Stomach (tissue), 9 donors: ENCODE measurements around the gene EIF5B. TPM values are rescaled to one million over a fixed set of nuclear protein-coding genes. Genes with fewer than 3 reads are reported as not detected.
"Not testable (repeated sequence)": the region's sequence is repeated elsewhere in the genome, so short reads cannot be mapped to it uniquely, and the experiment has no call there.

Experiments
- DNase-seq, 2 donors: peaks; one replicate each; pipeline versions ENCODE4 v3.0.0 to v3.0.0-alpha.2; 2013 to 2019
- H3K27ac ChIP-seq, 5 donors: fragments of 200-600 bp in 4 of 5; sonication (generic) in 4 of 5; one replicate each; pipeline ENCODE4 v1.5.1; 2013 to 2019; ENCODE audit warnings: mild to moderate bottlenecking in 1 of 5, moderate library complexity in 1 of 5
- H3K27me3 ChIP-seq, 3 donors: fragments of 200-600 bp; sonication (generic); one replicate each; pipeline ENCODE4 v1.5.1; 2017 to 2019; ENCODE audit warnings: mixed run types in 1 of 3
- H3K36me3 ChIP-seq, 4 donors: fragments of 200-600 bp; sonication (generic); 1 replicate in 3 of 4; 2 replicates in 1 of 4; pipeline ENCODE4 v1.5.1; 2016 to 2019
- H3K4me1 ChIP-seq, 4 donors: fragments of 200-600 bp; sonication (generic); one replicate each; pipeline ENCODE4 v1.5.1; 2016 to 2019
- H3K4me3 ChIP-seq, 4 donors: fragments of 200-600 bp; sonication (generic) in 3 of 4; one replicate each; pipeline ENCODE4 v1.5.1; 2016 to 2019; ENCODE audit warnings: mild to moderate bottlenecking in 1 of 4
- H3K9me3 ChIP-seq, 4 donors: fragments of 200-600 bp; sonication (generic); one replicate each; pipeline ENCODE4 v1.5.1; 2016 to 2019
- EP300 ChIP-seq: sonication (generic); formaldehyde crosslinking; IDR thresholded peaks from one replicate; pipeline ENCODE4 v1.6.1; 2017; ENCODE audit warnings: antibody characterized with exemption
- POLR2A ChIP-seq, 4 donors: fragments of 450-650 bp; IDR thresholded peaks; one replicate each; pipeline ENCODE4 v1.6.1; 2016; ENCODE audit warnings: antibody characterized with exemption in 4 of 4, control low read depth in 2 of 4, mild to moderate bottlenecking in 1 of 4, moderate library complexity in 1 of 4
- POLR2AphosphoS5 ChIP-seq, 3 donors: sonication (generic); formaldehyde crosslinking; IDR thresholded peaks; one replicate each; pipeline ENCODE4 v1.6.1; 2016; ENCODE audit warnings: antibody characterized with exemption in 3 of 3
- WGBS, 5 donors: extraction: QIAGEN DNeasy Blood & Tissue Kit in 3 of 5; methylation state at CpG; one replicate each; pipeline versions ENCODE4 v1.1.5 to v1.1.7; 2013 to 2018; 5-methylcytosine and 5-hydroxymethylcytosine counted together
- intact Hi-C: fragments of 100-400 bp; cut with DNase I; formaldehyde crosslinking; loops from one replicate; pipeline ENCODE4 v1.15.1; 2023; ENCODE audit warnings: low total_unique reads
- polyA plus RNA-seq, 3 donors: library from polyadenylated mRNA; stranded (reverse); fragments of 200-250 nt; gene quantifications; one replicate each; pipeline ENCODE4 v1.2.3, GENCODE V29; 2013
- total RNA-seq, 5 donors: library from RNA; depleted of rRNA; stranded (reverse); fragments of >200 nt; gene quantifications; one replicate each; pipeline versions ENCODE4 v1.1.0 to v1.2.3, GENCODE V29; 2014 to 2016
- TF ChIP-seq, protein P1 (sequence below), 7 experiments: fragments of 450-650 bp in 4 of 7; fragments of 200-600 bp in 3 of 7; sonication (generic) in 3 of 7; IDR thresholded peaks; one replicate each; pipeline ENCODE4 v1.5.1; 2016 to 2019; ENCODE audit warnings: antibody characterized with exemption in 7 of 7, control low read depth in 2 of 7, mild to moderate bottlenecking in 1 of 7
- donor health status: healthy with polysubstance abuse.
- donor health status: Bipolar disorder and iron deficiency.
- donor health status: healthy.

EIF5B gene
- total and polyA plus RNA-seq, 8 donors: 22.3 to 518 (median 45.1) TPM

DNA sequence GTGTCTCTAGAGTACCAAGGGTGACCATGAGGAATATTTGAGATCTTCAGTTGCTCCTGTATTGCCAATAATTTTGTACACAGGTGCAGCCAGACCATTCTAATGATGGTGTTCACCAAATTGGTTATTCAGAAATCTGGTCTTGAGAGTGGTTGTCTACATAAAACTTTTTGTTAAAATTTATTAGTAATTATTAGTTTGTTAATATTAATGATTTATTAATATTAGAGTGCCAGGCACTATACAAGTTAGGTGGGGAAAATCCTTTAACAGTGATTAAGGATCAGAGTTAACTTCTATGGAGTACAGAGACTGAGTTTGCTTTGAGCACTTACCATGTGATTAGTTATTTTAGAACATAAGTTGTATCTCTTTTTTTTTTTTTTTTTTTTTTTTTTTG, 9.0 kb downstream of the EIF5B start:
- TF ChIP-seq POLR2A (IDR thresholded peaks at IDR 0.05): no peak
- TF ChIP-seq EP300: no peak
- no peak for TF ChIP-seq POLR2AphosphoS5 (IDR thresholded peaks at IDR 0.05)
- TF ChIP-seq, protein P1, sequence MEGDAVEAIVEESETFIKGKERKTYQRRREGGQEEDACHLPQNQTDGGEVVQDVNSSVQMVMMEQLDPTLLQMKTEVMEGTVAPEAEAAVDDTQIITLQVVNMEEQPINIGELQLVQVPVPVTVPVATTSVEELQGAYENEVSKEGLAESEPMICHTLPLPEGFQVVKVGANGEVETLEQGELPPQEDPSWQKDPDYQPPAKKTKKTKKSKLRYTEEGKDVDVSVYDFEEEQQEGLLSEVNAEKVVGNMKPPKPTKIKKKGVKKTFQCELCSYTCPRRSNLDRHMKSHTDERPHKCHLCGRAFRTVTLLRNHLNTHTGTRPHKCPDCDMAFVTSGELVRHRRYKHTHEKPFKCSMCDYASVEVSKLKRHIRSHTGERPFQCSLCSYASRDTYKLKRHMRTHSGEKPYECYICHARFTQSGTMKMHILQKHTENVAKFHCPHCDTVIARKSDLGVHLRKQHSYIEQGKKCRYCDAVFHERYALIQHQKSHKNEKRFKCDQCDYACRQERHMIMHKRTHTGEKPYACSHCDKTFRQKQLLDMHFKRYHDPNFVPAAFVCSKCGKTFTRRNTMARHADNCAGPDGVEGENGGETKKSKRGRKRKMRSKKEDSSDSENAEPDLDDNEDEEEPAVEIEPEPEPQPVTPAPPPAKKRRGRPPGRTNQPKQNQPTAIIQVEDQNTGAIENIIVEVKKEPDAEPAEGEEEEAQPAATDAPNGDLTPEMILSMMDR (IDR thresholded peaks at IDR 0.05): no peak
- intact Hi-C loops: no loop called here
- H3K4me1 ChIP-seq: peaks cover 0 to 36% (median 9%) of the 10 kb centered on the region in 4 donors
- H3K27ac ChIP-seq: no peak overlapping the region
- no peak for DNase-seq
- H3K4me3 ChIP-seq: no peak overlapping the region
- H3K9me3 ChIP-seq: no peaks in the 10 kb centered on the region
- H3K36me3 ChIP-seq: no peaks in the 10 kb centered on the region
- no peaks in the 10 kb centered on the region for H3K27me3 ChIP-seq

DNA sequence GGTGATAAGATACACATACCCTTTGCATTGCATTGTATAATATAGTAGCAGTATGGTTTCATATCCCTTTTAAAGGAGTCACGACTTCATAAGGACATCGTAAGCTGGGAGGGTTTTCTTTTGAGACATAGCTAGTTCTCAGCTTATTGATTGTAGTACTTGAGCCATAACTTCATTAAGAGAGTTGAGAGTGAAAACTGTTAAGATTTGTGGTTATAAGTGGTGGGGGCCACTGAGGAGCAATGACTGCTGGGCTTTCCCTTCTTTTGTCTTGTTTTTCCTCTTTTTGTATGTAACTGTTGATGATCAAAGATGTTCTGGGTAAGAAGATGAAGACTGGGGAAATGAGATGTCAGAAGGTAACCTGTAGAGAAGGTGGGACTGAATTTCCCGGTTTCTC, 11.0 kb downstream of the EIF5B start:
- intact Hi-C loops: no loop called here
- Histone ChIP-seq H3K4me3 (no peak overlapping the region), H3K9me3 (no peaks in the 10 kb centered on the region), H3K36me3 (no peaks in the 10 kb centered on the region), H3K27ac (no peak overlapping the region), H3K4me1 (peaks cover 0 to 33% (median 9%) of the 10 kb centered on the region in 4 donors), H3K27me3 (no peaks in the 10 kb centered on the region)
- 70 to 91% (median 78%) methylated on average over 3 of the region's 3 CpGs for whole genome bisulfite sequencing, 5 donors
- TF ChIP-seq, protein P1 (IDR thresholded peaks at IDR 0.05): no peak
- TF ChIP-seq EP300: no peak
- TF ChIP-seq POLR2A (IDR thresholded peaks at IDR 0.05): no peak
- no peak for TF ChIP-seq POLR2AphosphoS5 (IDR thresholded peaks at IDR 0.05)
- DNase-seq: no peak

- Histone ChIP-seq H3K4me1 (peaks cover 0 to 37% (median 9%) of the 10 kb centered on the region in 4 donors), H3K36me3 (no peaks in the 10 kb centered on the region), H3K27ac (no peak overlapping the region), H3K4me3 (no peak overlapping the region), H3K27me3 (no peaks in the 10 kb centered on the region), H3K9me3 (no peaks in the 10 kb centered on the region)
- DNase-seq: no peak
- no peak for TF ChIP-seq POLR2AphosphoS5 (IDR thresholded peaks at IDR 0.05)
- TF ChIP-seq, protein P1 (IDR thresholded peaks at IDR 0.05): no peak
- no peak for TF ChIP-seq POLR2A (IDR thresholded peaks at IDR 0.05)
- TF ChIP-seq EP300: no peak
- intact Hi-C loops: no loop called here
These were observed 13.0 kb downstream of the EIF5B start for GRCh38 chr2:99350194-99350593.

DNA sequence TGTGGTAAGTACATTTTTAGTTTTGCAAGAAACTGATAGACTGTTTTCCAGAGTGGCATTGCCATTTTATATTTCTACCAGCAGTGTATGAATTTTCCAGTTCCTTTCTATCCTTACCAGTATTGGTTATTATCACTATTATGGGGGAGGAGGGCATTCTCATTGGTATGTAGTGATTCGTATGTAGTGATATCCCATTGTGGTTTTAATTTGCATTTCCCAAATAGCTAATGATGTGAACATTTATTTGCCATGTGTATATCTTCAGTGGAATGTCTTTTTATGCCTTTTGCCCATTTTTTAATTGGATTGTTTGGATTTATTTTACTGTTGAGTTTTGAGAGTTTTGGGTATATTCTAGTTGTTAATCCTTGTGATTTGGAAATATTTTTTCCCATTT, 16.9 kb downstream of the EIF5B start:
- no peaks in the 10 kb centered on the region for H3K27me3 ChIP-seq
- 78 to 92% (median 86%) methylated on average over 1 of the region's 1 CpG for WGBS, 5 donors
- no peak overlapping the region for H3K27ac ChIP-seq
- H3K4me3 ChIP-seq: no peak overlapping the region
- DNase-seq: no peak
- no peaks in the 10 kb centered on the region for H3K36me3 ChIP-seq
- intact Hi-C loops: no loop called here
- H3K9me3 ChIP-seq: no peaks in the 10 kb centered on the region
- TF ChIP-seq EP300 (no peak), POLR2A (IDR thresholded peaks at IDR 0.05) (no peak), POLR2AphosphoS5 (IDR thresholded peaks at IDR 0.05) (no peak)
- TF ChIP-seq, protein P1 (IDR thresholded peaks at IDR 0.05): no peak
- H3K4me1 ChIP-seq: peaks cover 12 to 37% (median 24%) of the 10 kb centered on the region in 4 donors

DNA sequence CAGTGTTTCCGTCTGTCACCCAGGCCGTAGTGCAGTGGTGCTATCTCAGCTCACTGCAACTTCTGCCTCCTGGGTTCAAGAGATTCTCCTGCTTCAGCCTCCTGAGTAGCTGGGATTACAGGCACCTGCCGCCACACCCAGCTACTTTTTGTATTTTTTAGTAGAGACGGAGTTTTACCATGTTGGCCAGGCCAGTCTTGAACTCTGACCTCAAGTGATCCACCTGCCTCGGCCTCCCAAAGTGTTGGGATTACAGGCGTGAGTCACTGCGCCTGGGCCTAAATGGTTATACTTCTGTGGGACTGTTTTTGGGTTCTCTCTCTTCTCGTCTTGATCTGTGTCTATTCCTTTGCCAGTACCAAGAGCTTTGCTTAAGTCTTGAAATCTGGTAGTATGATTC, 17.6 kb downstream of the EIF5B start:
- DNase-seq: not testable (repeated sequence)

More for the DNA sequence above, 17.6 kb downstream of the EIF5B start:
- H3K9me3 ChIP-seq, H3K4me3 ChIP-seq, H3K36me3 ChIP-seq, intact Hi-C loops, H3K27me3 ChIP-seq, H3K27ac ChIP-seq: not testable (repeated sequence)
- H3K4me1 ChIP-seq: peaks cover 12 to 31% (median 20%) of the 10 kb centered on the region in 4 donors
- 95 to 98% (median 97%) methylated on average over 8 of the region's 8 CpGs for WGBS, 5 donors
